AG09319 (cell line): ENCODE measurements around the gene FGB.

Source experiments
- DNase-seq: peaks from one replicate; pipeline ENCODE4 v3.0.0-alpha.2; 2010; ENCODE audit warnings: low read depth; ENCODE audit errors: extremely low read depth
- CTCF ChIP-seq: IDR thresholded peaks from 2 replicates; pipeline ENCODE4 v1.5.1; 2011; ENCODE audit warnings: low read depth, mild to moderate bottlenecking, inconsistent platforms, low read length, moderate library complexity

FGB gene

DNA sequence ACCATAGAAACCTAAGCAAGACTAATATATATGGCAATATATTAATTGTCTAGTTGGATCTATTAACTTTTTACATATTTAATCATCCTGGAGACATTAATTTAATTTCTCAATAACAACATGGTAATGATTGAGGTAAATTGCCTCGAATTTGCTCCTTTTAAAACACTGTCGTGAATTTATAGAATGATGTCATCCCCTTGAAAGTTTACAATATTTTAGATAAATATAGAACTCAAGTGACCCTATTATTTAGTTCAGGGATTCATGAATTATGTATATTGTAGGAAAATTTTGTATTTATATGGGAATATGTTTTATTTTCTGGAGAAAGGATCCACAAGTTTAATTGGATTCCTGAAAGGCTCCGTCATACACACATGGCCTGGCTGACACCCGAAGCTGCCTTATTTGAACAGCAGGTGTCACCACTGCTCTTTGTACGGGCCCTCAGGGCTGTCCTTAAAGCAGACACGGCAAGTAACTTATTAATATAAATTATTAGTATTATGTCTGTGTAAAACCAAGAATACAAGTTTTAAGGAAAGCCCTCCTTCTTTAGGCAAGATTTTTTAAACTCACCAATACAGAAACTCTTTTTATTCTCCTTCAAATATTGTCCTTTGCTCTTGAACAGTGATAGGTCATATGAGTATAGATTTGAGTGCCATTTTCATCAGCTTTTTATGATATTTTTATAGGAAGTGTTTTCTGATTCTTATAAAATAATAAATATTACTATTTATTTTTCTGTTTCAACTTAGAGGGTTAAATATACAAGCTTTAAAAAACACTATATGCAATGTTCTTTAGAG, 10.7 kb upstream of the FGB start:
- TF ChIP-seq CTCF, result peak; percentile 82
- peak; percentile 50 for DNase-seq

GRCh38 chr4:154559141-154559493, 3.7 kb upstream of the FGB start:
- DNase-seq, result no peak
- no peak for TF ChIP-seq CTCF

DNA sequence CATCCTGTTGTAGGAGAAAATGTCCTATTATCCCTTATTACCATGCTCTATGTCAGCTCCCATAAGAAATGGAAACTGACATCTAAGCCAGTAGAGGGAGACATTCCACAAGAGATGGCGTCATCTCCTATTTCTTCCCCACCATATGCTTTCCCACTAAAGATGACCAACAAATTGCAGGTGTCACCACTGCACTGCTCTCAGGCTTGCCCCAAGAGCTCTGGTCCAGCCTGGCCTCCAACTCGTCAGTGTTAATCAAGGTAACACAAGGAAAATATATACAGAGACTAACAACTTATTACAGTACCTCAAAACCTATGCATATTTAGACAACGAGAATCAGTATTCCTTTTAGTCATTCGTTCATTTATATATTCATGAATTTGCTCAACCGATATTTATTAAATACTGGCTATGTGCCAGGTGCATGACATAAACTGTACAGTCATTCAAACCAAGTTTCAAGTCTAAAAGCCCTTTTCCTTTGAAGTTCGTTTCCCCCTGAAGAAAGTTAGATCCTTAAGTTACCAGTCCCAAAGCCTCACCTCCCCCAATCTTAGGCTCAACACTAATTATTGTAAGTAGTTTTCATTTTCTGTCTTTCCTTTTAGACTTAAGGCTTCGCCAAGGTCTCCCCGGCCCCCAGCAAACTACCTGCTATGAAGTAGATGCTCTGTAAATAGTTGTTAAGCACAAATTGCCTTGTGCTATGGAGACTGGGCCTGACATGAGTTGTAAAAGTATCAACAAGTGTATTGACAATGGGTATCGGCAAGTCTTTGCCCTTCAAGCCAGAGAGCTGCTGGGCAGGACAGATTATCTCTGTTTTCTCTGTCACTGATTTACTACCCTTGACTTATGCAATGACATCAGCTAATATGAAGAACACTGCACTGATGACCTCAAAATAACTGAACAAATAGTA, 3.1 kb upstream of the FGB start:
- DNase-seq, result no peak
- peak; percentile 45 for TF ChIP-seq CTCF

- no peak for DNase-seq
- TF ChIP-seq CTCF, result no peak
These were observed 2.4 kb upstream of the FGB start for GRCh38 chr4:154560419-154560801.

DNA sequence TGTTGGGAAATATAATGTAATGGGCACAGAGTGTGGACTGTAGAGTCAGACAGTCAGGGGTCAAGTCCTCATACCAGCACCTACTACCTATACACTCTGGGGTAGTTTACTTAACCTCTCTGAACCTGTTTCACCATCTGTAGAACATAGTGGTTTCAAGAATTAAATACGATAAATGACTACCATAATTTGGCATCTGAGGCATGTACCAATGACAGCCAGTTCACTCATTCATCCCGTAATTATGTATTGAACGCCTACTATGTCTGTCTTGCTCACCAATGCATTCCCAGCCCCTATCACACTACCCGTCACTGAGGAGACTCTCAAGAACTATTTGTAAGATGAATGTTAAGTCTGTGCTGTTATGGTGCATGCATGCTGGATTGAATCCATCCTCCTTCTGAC, 2.0 kb upstream of the FGB start:
- DNase-seq, result no peak

GRCh38 chr4:154564311-154564710, 1.5 kb downstream of the FGB start:
- no peak for TF ChIP-seq CTCF
- DNase-seq, result no peak

More for the DNA sequence above, 2.0 kb upstream of the FGB start:
- no peak for TF ChIP-seq CTCF

DNA sequence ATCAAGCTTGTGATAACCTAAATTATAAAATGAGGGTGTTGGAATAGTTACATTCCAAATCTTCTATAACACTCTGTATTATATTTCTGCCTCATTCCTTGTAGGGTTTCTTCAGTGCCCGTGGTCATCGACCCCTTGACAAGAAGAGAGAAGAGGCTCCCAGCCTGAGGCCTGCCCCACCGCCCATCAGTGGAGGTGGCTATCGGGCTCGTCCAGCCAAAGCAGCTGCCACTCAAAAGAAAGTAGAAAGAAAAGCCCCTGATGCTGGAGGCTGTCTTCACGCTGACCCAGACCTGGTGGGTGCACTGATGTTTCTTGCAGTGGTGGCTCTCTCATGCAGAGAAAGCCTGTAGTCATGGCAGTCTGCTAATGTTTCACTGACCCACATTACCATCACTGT, 2.9 kb downstream of the FGB start:
- DNase-seq, result no peak
- TF ChIP-seq CTCF, result no peak
